ENCODE results near the gene GPRIN2.
"Not testable (repeated sequence)": the region's sequence is repeated elsewhere in the genome, so short reads cannot be mapped to it uniquely, and the experiment has no call there.

The GPRIN2 gene

DNA sequence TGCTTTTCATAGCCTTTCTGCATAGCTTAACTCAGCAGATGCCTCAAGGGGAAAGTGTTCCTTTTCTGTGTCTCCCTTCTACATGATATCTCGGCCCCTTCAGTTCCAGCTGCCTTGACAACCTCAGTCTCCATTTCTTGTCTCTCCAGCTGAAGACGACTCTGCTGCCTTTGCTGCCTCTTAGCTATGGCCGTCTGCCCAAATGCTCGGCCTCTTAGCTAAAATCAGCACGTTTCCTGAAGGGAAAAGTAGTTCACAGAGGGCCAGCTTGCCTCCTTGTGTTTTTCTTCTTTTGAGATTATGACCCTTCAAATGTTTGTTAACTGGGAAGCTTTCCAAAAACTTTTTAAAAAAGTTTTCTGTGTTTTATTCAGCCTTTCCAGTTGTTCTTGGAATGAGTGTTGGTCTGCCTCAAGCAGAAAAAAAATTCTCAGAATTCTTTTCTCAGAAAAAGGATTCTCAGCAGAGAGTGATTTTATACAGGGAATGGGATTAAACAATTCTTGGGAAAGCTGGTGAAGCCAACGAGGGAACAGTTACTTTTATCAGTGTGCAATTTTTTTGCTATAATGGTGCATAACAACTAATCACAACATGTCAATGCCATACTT is 38.1 kb upstream of the GPRIN2 start:
- H2AFZ ChIP-seq (ENCODE audit: low read length); DNase-seq (ENCODE audit: low spot score); H4K8ac ChIP-seq (ENCODE audit: low read depth, low read length); H2BK12ac ChIP-seq (ENCODE audit: low read length); H3K4ac ChIP-seq (ENCODE audit: low read length); H3K9ac ChIP-seq (ENCODE audit: low read depth, low read length, poor library complexity); H3K4me3 ChIP-seq (ENCODE audit: low read length in 2 of 2); H3K18ac ChIP-seq (ENCODE audit: low read length); H3K23ac ChIP-seq (ENCODE audit: low read depth, low read length, poor library complexity); H3K4me2 ChIP-seq (ENCODE audit: insufficient read depth, low read length, poor library complexity, severe bottlenecking); H3K9me3 ChIP-seq (replicated peaks in 1 of 2; ENCODE audit: control insufficient read depth in 2 of 2, insufficient read depth in 1 of 2, low read depth in 1 of 2, low read length in 2 of 2); H4K91ac ChIP-seq (ENCODE audit: low read depth, low read length, poor library complexity); H3K4me1 ChIP-seq (ENCODE audit: control insufficient read depth in 2 of 2, insufficient read depth in 1 of 2, low read depth in 1 of 2, low read length in 2 of 2); H2BK5ac ChIP-seq (ENCODE audit: low read length); H3K36me3 ChIP-seq (replicated peaks in 1 of 2; ENCODE audit: control insufficient read depth in 2 of 2, insufficient read depth in 2 of 2, low read length in 2 of 2); H2BK15ac ChIP-seq (ENCODE audit: low read length); H3K27ac ChIP-seq (replicated peaks; ENCODE audit: low read length); H2AK5ac ChIP-seq (ENCODE audit: low read depth, low read length); H3K14ac ChIP-seq (ENCODE audit: low read length); H3K79me1 ChIP-seq (ENCODE audit: low read depth, low read length); H2BK120ac ChIP-seq (ENCODE audit: low read depth, low read length); H3K27me3 ChIP-seq (ENCODE audit: control insufficient read depth in 3 of 3, insufficient read depth in 3 of 3, low read depth in 1 of 3, low read length in 3 of 3): not testable (repeated sequence)
- no CpG with 5 or more reads among the region's 6 CpGs for WGBS, 2 donors (ENCODE audit: extremely low coverage in 2 of 2, insufficient read length in 2 of 2, insufficient replicate concordance in 1 of 2)

- not testable (repeated sequence) for H2AFZ ChIP-seq (ENCODE audit: low read length); H3K23ac ChIP-seq (ENCODE audit: low read depth, low read length, poor library complexity); H2BK5ac ChIP-seq (ENCODE audit: low read length); H3K18ac ChIP-seq (ENCODE audit: low read length); H2BK15ac ChIP-seq (ENCODE audit: low read length); H3K9me3 ChIP-seq (replicated peaks in 1 of 2; ENCODE audit: control insufficient read depth in 2 of 2, insufficient read depth in 1 of 2, low read depth in 1 of 2, low read length in 2 of 2); H3K27ac ChIP-seq (replicated peaks; ENCODE audit: low read length); H3K9ac ChIP-seq (ENCODE audit: low read depth, low read length, poor library complexity); H3K4ac ChIP-seq (ENCODE audit: low read length); H3K36me3 ChIP-seq (replicated peaks in 1 of 2; ENCODE audit: control insufficient read depth in 2 of 2, insufficient read depth in 2 of 2, low read length in 2 of 2); H3K4me3 ChIP-seq (ENCODE audit: low read length in 2 of 2); H2AK5ac ChIP-seq (ENCODE audit: low read depth, low read length); DNase-seq (ENCODE audit: low spot score); H3K79me1 ChIP-seq (ENCODE audit: low read depth, low read length); H3K27me3 ChIP-seq (ENCODE audit: control insufficient read depth in 3 of 3, insufficient read depth in 3 of 3, low read depth in 1 of 3, low read length in 3 of 3); H3K4me1 ChIP-seq (ENCODE audit: control insufficient read depth in 2 of 2, insufficient read depth in 1 of 2, low read depth in 1 of 2, low read length in 2 of 2); H4K91ac ChIP-seq (ENCODE audit: low read depth, low read length, poor library complexity); H3K14ac ChIP-seq (ENCODE audit: low read length); H2BK12ac ChIP-seq (ENCODE audit: low read length); H2BK120ac ChIP-seq (ENCODE audit: low read depth, low read length); H4K8ac ChIP-seq (ENCODE audit: low read depth, low read length); H3K4me2 ChIP-seq (ENCODE audit: insufficient read depth, low read length, poor library complexity, severe bottlenecking)
- WGBS, 2 donors (ENCODE audit: extremely low coverage in 2 of 2, insufficient read length in 2 of 2, insufficient replicate concordance in 1 of 2), result no CpG with 5 or more reads among the region's 13 CpGs
Observed at GRCh38 chr10:46593307-46593706, 36.8 kb upstream of the GPRIN2 start.

- not testable (repeated sequence) for H2AK5ac ChIP-seq (ENCODE audit: low read depth, low read length); H3K9ac ChIP-seq (ENCODE audit: low read depth, low read length, poor library complexity); DNase-seq (ENCODE audit: low spot score); H3K14ac ChIP-seq (ENCODE audit: low read length); H3K23ac ChIP-seq (ENCODE audit: low read depth, low read length, poor library complexity); H3K4me3 ChIP-seq (ENCODE audit: low read length in 2 of 2); H2BK5ac ChIP-seq (ENCODE audit: low read length); H2AFZ ChIP-seq (ENCODE audit: low read length); H3K4ac ChIP-seq (ENCODE audit: low read length); H2BK15ac ChIP-seq (ENCODE audit: low read length); H3K4me2 ChIP-seq (ENCODE audit: insufficient read depth, low read length, poor library complexity, severe bottlenecking); H2BK12ac ChIP-seq (ENCODE audit: low read length); H3K36me3 ChIP-seq (replicated peaks in 1 of 2; ENCODE audit: control insufficient read depth in 2 of 2, insufficient read depth in 2 of 2, low read length in 2 of 2); H3K79me1 ChIP-seq (ENCODE audit: low read depth, low read length); H2BK120ac ChIP-seq (ENCODE audit: low read depth, low read length); H3K18ac ChIP-seq (ENCODE audit: low read length); H3K27me3 ChIP-seq (ENCODE audit: control insufficient read depth in 3 of 3, insufficient read depth in 3 of 3, low read depth in 1 of 3, low read length in 3 of 3); H3K4me1 ChIP-seq (ENCODE audit: control insufficient read depth in 2 of 2, insufficient read depth in 1 of 2, low read depth in 1 of 2, low read length in 2 of 2); H4K8ac ChIP-seq (ENCODE audit: low read depth, low read length); H3K27ac ChIP-seq (replicated peaks; ENCODE audit: low read length); H3K9me3 ChIP-seq (replicated peaks in 1 of 2; ENCODE audit: control insufficient read depth in 2 of 2, insufficient read depth in 1 of 2, low read depth in 1 of 2, low read length in 2 of 2); H4K91ac ChIP-seq (ENCODE audit: low read depth, low read length, poor library complexity)
- WGBS, 2 donors (ENCODE audit: extremely low coverage in 2 of 2, insufficient read length in 2 of 2, insufficient replicate concordance in 1 of 2), result no CpG with 5 or more reads among the region's 8 CpGs
Observed at GRCh38 chr10:46591053-46591452, 34.6 kb upstream of the GPRIN2 start.

- H3K14ac ChIP-seq (ENCODE audit: low read length); H2AK5ac ChIP-seq (ENCODE audit: low read depth, low read length); H3K23ac ChIP-seq (ENCODE audit: low read depth, low read length, poor library complexity); H3K36me3 ChIP-seq (replicated peaks in 1 of 2; ENCODE audit: control insufficient read depth in 2 of 2, insufficient read depth in 2 of 2, low read length in 2 of 2); DNase-seq (ENCODE audit: low spot score); H3K4me3 ChIP-seq (ENCODE audit: low read length in 2 of 2); H3K18ac ChIP-seq (ENCODE audit: low read length); H2BK120ac ChIP-seq (ENCODE audit: low read depth, low read length); H3K27me3 ChIP-seq (ENCODE audit: control insufficient read depth in 3 of 3, insufficient read depth in 3 of 3, low read depth in 1 of 3, low read length in 3 of 3); H3K9me3 ChIP-seq (replicated peaks in 1 of 2; ENCODE audit: control insufficient read depth in 2 of 2, insufficient read depth in 1 of 2, low read depth in 1 of 2, low read length in 2 of 2); H2BK5ac ChIP-seq (ENCODE audit: low read length); H3K9ac ChIP-seq (ENCODE audit: low read depth, low read length, poor library complexity); H2BK12ac ChIP-seq (ENCODE audit: low read length); H4K91ac ChIP-seq (ENCODE audit: low read depth, low read length, poor library complexity); H4K8ac ChIP-seq (ENCODE audit: low read depth, low read length); H3K4me1 ChIP-seq (ENCODE audit: control insufficient read depth in 2 of 2, insufficient read depth in 1 of 2, low read depth in 1 of 2, low read length in 2 of 2); H2AFZ ChIP-seq (ENCODE audit: low read length); H3K79me1 ChIP-seq (ENCODE audit: low read depth, low read length); H2BK15ac ChIP-seq (ENCODE audit: low read length); H3K27ac ChIP-seq (replicated peaks; ENCODE audit: low read length); H3K4me2 ChIP-seq (ENCODE audit: insufficient read depth, low read length, poor library complexity, severe bottlenecking); H3K4ac ChIP-seq (ENCODE audit: low read length): not testable (repeated sequence)
- no CpG with 5 or more reads among the region's 3 CpGs for WGBS, 2 donors (ENCODE audit: extremely low coverage in 2 of 2, insufficient read length in 2 of 2, insufficient replicate concordance in 1 of 2)
Observed at GRCh38 chr10:46589589-46589988, 33.1 kb upstream of the GPRIN2 start.
